DMS53 (cell line): ENCODE results near the gene PCNX3.
A peak's percentile ranks its signal among the peaks of the same experiment; 100 is the strongest.

ENCODE experiments used
- DNase-seq: peaks from one replicate; lab custom pipeline; 2025; lab: John Stamatoyannopoulos, UW

PCNX3 gene

GRCh38 chr11:65615229-65615949 lies at the start of gene PCNX3:
Gene PCNX3 (plus strand): TSS chr11:65615776. CDS start chr11:65616312, 536 bp downstream.
- peak; percentile 100 for DNase-seq

DNA sequence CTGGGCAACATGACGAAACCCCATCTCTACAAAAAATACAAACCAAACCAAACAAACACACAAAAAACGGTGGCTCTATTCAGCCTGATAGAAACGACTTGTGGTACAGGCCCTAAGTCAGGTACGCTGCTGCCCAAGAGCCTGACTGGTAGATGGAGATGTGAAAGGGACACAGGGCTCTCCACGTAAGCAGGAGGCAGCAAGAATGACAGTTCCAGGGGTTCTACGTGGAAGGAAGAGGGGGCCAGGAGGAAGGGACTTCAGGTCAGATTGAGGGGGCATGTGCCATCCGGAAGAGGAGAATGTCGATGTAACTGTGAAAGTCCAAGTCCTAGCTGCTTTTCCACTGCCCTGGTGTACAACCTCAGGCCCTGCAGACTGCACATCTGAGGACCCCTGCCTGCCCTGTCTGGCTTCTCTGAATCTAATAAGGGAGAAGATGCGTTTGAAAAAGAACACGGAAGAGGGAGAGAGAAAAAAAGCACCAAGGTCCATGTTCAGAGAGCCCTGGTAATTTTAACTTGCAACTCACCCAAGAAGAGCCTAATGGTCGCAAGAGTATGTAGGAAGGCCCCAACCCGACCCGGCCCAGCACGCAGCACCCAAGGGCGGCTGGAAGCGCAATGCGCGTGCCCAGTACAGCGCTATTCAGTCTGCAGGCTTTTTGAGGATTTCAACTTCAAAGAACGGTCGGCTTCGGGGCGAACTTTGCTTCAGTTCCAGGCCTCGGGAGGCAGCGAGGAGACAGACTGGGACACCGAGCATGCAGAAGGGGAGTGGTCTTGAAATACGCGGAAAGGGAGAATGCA lies 46.2 kb upstream of the PCNX3 start:
- DNase-seq = peak; percentile 85

GRCh38 chr11:65569973-65570918 lies 45.3 kb upstream of the PCNX3 start, which contains the start of gene ZNRD2:
Gene ZNRD2 (plus strand): TSS chr11:65570477. CDS start chr11:65570492, 15 bp downstream.
- DNase-seq = peak; percentile 99

GRCh38 chr11:65571420-65571819 lies 44.2 kb upstream of the PCNX3 start:
- peak; percentile 63 for DNase-seq

GRCh38 chr11:65571940-65572339 lies 43.6 kb upstream of the PCNX3 start:
- peak; percentile 87 for DNase-seq

GRCh38 chr11:65572356-65573051 lies 43.1 kb upstream of the PCNX3 start, which contains the start of gene FAM89B:
Gene FAM89B (plus strand): TSS chr11:65572538. CDS start chr11:65572670, 132 bp downstream.
- peak; percentile 91 for DNase-seq

DNA sequence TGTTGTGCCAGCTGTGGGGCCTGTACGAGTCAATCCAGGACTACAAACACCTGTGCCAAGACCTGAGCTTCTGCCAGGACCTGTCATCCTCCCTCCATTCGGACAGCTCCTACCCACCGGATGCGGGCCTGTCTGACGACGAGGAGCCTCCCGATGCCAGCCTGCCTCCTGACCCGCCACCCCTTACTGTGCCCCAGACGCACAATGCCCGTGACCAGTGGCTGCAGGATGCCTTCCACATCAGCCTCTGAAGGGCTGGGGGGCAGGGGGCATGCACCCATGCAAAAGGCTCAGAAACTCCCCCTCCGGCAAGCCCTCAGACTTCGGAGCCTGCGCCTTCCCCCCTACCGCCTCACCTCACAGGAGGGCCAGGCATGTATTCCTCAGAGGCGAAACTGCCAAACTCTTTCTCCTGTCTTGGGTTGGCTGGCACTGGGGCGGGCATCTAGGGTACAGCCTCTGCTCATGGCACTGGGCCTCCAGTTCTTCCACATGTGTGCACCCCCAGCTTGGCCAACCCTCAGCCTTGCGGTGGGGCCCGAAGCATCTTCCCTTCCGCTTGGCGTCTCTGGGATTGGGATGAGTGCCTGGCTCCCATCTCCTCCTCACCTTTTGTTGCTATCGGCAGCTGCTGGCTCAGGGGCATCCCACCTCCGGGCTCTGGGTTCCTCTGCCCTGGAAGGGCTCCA lies 42.0 kb upstream of the PCNX3 start:
- DNase-seq = peak; percentile 43

GRCh38 chr11:65574109-65574810 lies 41.3 kb upstream of the PCNX3 start:
- DNase-seq = peak; percentile 94

DNA sequence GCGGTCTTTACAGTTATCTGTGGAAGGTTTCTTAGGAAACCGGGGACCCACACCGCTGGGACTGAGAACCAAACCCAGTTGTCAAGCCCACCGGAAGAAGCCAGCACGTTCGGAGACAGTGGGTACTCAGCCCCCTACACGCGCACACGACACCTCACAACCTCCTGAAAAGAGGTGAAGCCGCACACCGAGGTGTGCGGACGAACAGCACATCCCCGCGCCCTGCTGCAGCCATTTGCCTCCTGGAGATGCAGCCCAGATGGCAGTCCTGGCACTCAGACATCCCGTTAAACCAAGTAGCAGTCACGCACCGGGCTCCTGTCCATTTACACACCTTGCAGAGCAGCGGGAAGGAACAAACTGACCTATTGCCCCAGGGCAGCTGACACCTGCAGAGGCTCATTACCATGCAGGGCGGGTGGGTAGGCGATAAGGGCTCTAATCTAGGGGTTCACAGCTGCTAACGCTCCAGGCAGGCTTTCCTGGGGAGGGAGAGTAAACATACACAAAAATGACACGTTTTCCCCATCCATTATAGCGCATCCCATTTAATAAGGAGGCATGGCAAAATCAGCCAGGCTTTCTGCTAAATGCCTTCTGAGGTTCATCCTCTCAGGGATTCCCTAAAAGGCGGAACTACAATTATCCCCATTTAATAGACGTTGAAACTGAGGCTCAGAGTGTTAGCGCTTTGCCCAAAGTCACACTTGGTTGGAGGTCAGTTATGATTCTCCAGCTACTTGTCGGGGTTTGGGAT lies 40.6 kb upstream of the PCNX3 start:
- DNase-seq = peak; percentile 83

GRCh38 chr11:65575568-65576231 lies 39.9 kb upstream of the PCNX3 start, which contains the start of gene EHBP1L1:
Gene EHBP1L1 (plus strand): TSS chr11:65576053. CDS start chr11:65576303, 250 bp downstream.
- DNase-seq = peak; percentile 92

DNA sequence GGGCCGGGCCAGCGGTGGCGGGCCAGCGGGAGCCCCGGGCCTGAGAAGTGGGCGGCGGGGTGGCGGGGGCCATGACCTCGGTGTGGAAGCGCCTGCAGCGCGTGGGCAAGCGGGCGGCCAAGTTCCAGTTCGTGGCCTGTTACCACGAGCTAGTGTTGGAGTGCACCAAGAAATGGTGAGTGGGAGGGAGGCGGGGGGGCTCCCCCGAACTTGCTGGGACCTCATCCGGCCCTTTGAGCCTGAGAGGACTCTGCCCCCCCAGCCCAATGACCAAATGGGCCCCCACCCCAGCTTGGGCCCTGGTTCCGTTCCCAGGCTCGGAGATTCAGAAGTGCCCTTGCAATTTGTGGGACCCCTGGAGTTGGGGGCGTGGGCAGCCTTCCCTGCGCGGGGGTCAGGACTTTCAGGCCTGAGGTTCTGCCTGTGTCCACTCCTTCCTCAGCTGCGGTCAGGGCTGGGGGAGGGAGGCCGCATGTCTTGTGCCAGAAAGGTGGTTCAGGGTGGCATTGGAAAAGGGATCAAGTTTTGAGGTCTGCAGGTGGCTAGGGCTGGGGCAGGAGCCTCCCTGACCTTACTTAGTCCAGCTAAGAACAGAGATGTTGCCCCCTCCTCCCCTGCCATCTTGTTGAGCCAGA lies 39.2 kb upstream of the PCNX3 start:
- DNase-seq = no peak

DNA sequence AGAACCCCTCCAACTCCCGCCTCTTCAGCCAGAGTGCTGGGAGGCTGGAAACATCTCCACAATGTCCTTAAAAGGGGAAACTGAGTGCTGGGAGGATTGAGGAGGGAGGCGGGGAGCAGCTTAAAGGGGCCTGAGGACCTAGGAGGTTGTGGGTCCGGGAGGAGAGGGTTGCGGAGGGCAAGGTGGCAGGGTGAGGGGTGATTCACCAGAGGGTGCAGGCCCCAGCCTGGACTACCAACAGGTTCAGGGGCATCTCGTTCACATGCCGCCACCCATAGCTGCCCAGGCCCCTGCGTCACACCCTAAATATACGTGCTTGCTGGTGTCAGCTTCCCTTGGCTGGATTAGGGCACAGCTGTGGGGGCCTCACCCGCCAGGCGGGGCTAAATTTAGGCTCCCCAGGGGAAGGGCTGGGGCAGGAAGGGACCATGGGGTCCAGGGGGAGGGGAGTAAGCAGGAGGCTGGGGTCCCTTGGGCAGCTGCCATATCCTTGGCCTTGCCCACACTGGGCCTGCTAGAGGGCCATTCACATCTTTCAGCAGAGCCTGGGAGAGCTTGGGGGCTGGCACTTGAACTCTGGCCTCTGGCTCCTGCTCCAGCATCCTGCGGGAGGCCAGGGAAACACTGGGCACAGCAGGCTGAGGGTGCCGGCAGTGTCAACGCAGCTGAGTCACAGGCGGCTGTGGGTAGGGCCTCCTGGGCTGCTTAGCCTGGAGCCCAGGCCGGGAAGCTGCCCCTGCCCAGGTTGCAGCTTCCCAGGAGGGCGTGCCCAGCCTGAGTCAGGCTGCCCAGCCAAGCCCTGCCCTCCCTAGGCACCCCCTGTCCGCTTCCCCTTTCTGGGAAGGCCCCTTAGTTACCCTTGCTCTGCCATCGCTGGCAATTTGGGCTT lies 38.5 kb upstream of the PCNX3 start:
- DNase-seq = peak; percentile 90

- DNase-seq = no peak
These were observed 37.8 kb upstream of the PCNX3 start for GRCh38 chr11:65577756-65578109.

DNA sequence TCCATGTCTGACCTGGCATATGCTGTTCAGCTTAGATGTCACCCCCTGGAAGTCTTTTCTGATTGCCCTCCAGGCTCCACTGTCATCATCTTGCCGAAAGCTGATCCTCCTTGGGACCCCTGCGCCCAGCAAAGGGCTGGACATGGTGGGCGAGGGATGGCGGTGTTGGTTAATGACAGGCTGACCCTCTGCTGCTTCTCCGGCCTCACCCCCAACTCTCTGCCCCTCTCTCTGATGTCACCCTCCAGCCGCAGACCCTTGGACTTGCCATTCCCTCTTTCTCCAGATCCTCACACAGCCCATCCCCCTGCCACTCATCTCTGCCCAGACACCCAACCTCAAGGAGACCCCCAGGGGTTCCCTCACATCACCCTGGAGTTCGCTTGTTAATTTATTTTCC lies 37.4 kb upstream of the PCNX3 start:
- no peak for DNase-seq

DNA sequence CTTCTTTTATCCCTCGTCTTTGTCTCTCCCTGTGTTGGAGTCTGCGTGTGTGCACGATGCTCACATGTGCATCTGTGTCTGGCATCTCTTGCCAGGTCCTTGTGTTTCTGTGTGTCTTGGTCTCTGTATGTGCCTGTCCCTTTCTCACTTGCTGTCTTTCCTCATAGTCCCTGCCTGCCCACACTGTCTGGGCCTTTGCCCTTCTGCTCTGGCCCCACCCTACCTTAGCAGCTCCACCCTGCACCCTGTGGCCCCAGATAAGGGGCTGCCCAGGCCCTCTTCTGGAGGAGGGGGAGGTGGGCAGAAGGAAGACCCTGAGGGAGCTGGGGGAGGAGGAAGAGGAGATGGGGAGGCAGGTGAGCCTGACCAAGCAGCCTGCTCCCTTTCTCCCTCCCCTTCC lies 36.9 kb upstream of the PCNX3 start:
- no peak for DNase-seq

- DNase-seq = no peak
These were observed 36.3 kb upstream of the PCNX3 start for GRCh38 chr11:65579291-65579690.

GRCh38 chr11:65580031-65580692 lies 35.4 kb upstream of the PCNX3 start:
- DNase-seq = no peak
